ENCODE results near the gene MTURN. TPM values are rescaled to one million over a fixed set of nuclear protein-coding genes. Genes with fewer than 3 reads are reported as not detected.

MTURN gene
- total and polyA plus RNA-seq, 10 of the 15 experiments (the other 5 are each of a cell fraction or from before 2014, with no cell fraction given) = 0.52 to 5.0 (median 3.3) TPM

GRCh38 chr7:30133736-30134610, 813 bp upstream of the MTURN start:
- Histone ChIP-seq H2AFZ (ENCODE audit: control insufficient read depth, low read depth, low read length) (peak overlapping the region; percentile 89), H3K4me1 (ENCODE audit: control insufficient read depth, insufficient read depth, low read length) (peaks cover 4% of the 10 kb centered on the region; the same call in 1 of the 2 replicates), H4K20me1 (ENCODE audit: control insufficient read depth, insufficient read depth) (no peaks in the 10 kb centered on the region), H3K36me3 (ENCODE audit: control insufficient read depth in 2 of 2, insufficient read depth in 2 of 2, low read length in 1 of 2) (no peaks in the 10 kb centered on the region), H3K9me3 (replicated peaks; ENCODE audit: control insufficient read depth, insufficient read depth, low read length) (no peaks in the 10 kb centered on the region; the same call in 2 of the 3 replicates), H3K79me2 (ENCODE audit: control insufficient read depth, insufficient read depth, low read length) (no peaks in the 10 kb centered on the region), H3K9ac (ENCODE audit: control insufficient read depth, insufficient read depth, low read length) (no peak overlapping the region), H3K27ac (ENCODE audit: control insufficient read depth, insufficient read depth) (no peak overlapping the region), H3K27me3 (replicated peaks in 1 of 2; ENCODE audit: control insufficient read depth in 2 of 2, insufficient read depth in 2 of 2, low read length in 1 of 2) (peaks cover 0 to 3% of the 10 kb centered on the region in 2 experiments; a peak in 1 of 4 replicates), H3K4me3 (peak overlapping the region; percentile 78), H3K4me2 (ENCODE audit: control insufficient read depth, insufficient read depth) (peak overlapping the region; percentile 84)
- in situ Hi-C loops (cut with MboI) (no loop called here), intact Hi-C loops (cut with micrococcal nuclease; ENCODE audit: unreplicated experiment) (no loop called here)
- DNase-seq (ENCODE audit: low read depth, low spot score) = no peak
- ChIA-PET SMC1A (ENCODE audit: uncharacterized antibody, unreplicated experiment) (interaction anchor here (0.6 to 1.2 kb wide), 3 partner anchors 28 to 124 kb away, joined by 3 read pairs; no protein-coding TSS in a partner anchor), CTCF (interaction anchor here (1.1 to 1.2 kb wide), 2 partner anchors 10 to 216 kb away, joined by 3 read pairs; no protein-coding TSS in a partner anchor), POLR2A (no interaction called here), RAD21 (ENCODE audit: unreplicated experiment) (interaction anchor here (1.2 kb wide), 1 partner anchor 28 kb away, joined by 3 read pairs; no protein-coding TSS in a partner anchor)
- no TSS peak for BruUV-seq (replicated peaks)
- peak; percentile 9; the same call in 2 of the 3 replicates for ATAC-seq
- TF ChIP-seq RAD21 (IDR thresholded peaks at IDR 0.05; ENCODE audit: insufficient read depth, low read depth, low read length) (no peak), IRF3 (IDR thresholded peaks at IDR 0.05) (no peak), BCL11A (IDR thresholded peaks at IDR 0.05; ENCODE audit: low read depth, low read length) (no peak), CHD2 (IDR thresholded peaks at IDR 0.05; ENCODE audit: borderline replicate concordance, low read depth, low read length) (no peak), USF1 (IDR thresholded peaks at IDR 0.05; ENCODE audit: borderline replicate concordance, extremely low read length, insufficient read depth, low read depth, low read length) (no peak), NRF1 (conservative IDR thresholded peaks at IDR 0.05; ENCODE audit: low read depth, low read length) (no peak), ZZZ3 (IDR thresholded peaks at IDR 0.05; ENCODE audit: control insufficient read depth, insufficient read length, low read depth) (no peak), TCF7 (IDR thresholded peaks at IDR 0.05; ENCODE audit: borderline replicate concordance) (no peak), SIN3A (IDR thresholded peaks at IDR 0.05; ENCODE audit: low read depth, low read length) (no peak), MYB (IDR thresholded peaks at IDR 0.05; ENCODE audit: borderline replicate concordance, low read depth, low read length) (no peak), YY1 (IDR thresholded peaks at IDR 0.05; ENCODE audit: low read depth, low read length) (no peak), RCOR1 (conservative IDR thresholded peaks at IDR 0.05; ENCODE audit: low read depth, low read length) (no peak)
- 44% methylated on average over 13 of the region's 13 CpGs for WGBS (ENCODE audit: insufficient coverage, insufficient replicate concordance, low lambda C conversion rate, missing lambda C conversion rate)
- FAIRE-seq = no peak

All from GM12878 (cell line).